ENCODE results near the gene RAB41. TPM values are rescaled to one million over a fixed set of nuclear protein-coding genes. Genes with fewer than 3 reads are reported as not detected.
"Not testable (repeated sequence)": the region's sequence is repeated elsewhere in the genome, so short reads cannot be mapped to it uniquely, and the experiment has no call there.

RAB41 gene
- total RNA-seq, 2 experiments from 2014 or later = not detected

- no peaks in the 10 kb centered on the region for H3K27me3 Mint-ChIP-seq
- no peak overlapping the region for H3K27ac Mint-ChIP-seq
- H3K36me3 Mint-ChIP-seq = peaks cover 1% of the 10 kb centered on the region
- no peaks in the 10 kb centered on the region for H3K9me3 Mint-ChIP-seq
- H3K4me1 Mint-ChIP-seq = no peaks in the 10 kb centered on the region
- no peak overlapping the region for H3K4me3 Mint-ChIP-seq
- no peak for DNase-seq
Observed at GRCh38 chrX:70264784-70265183, 17.2 kb upstream of the RAB41 start.

- DNase-seq = no peak
- no peaks in the 10 kb centered on the region for H3K27me3 Mint-ChIP-seq
- no peaks in the 10 kb centered on the region for H3K9me3 Mint-ChIP-seq
- H3K36me3 Mint-ChIP-seq = peaks cover 1% of the 10 kb centered on the region
- no peak within 1 kb of the TSS for H3K27ac Mint-ChIP-seq
- no peak within 1 kb of the TSS for H3K4me3 Mint-ChIP-seq
- H3K4me1 Mint-ChIP-seq = no peaks in the 10 kb centered on the region
Observed at GRCh38 chrX:70268034-70268433, 13.9 kb upstream of the RAB41 start, which contains the start of gene ARR3. ARR3 (plus strand) TSS chrX:70268334; CDS start chrX:70269386, 1,052 bp downstream.

GRCh38 chrX:70274029-70274428, 7.9 kb upstream of the RAB41 start:
- H3K9me3 Mint-ChIP-seq, H3K4me3 Mint-ChIP-seq, H3K4me1 Mint-ChIP-seq, H3K36me3 Mint-ChIP-seq, DNase-seq, H3K27me3 Mint-ChIP-seq, H3K27ac Mint-ChIP-seq: not testable (repeated sequence)

- DNase-seq = no peak
Observed at GRCh38 chrX:70279081-70279480, 2.9 kb upstream of the RAB41 start.

GRCh38 chrX:70280573-70280972, 1.4 kb upstream of the RAB41 start:
- H3K4me3 Mint-ChIP-seq = no peak overlapping the region
- no peaks in the 10 kb centered on the region for H3K27me3 Mint-ChIP-seq
- no peaks in the 10 kb centered on the region for H3K4me1 Mint-ChIP-seq
- peaks cover 11% of the 10 kb centered on the region for H3K36me3 Mint-ChIP-seq
- DNase-seq = no peak
- H3K27ac Mint-ChIP-seq = no peak overlapping the region
- no peaks in the 10 kb centered on the region for H3K9me3 Mint-ChIP-seq

More at GRCh38 chrX:70279081-70279480, 2.9 kb upstream of the RAB41 start:
- Mint-ChIP-seq H3K4me1 (no peaks in the 10 kb centered on the region), H3K27me3 (no peaks in the 10 kb centered on the region), H3K27ac (no peak overlapping the region), H3K36me3 (peaks cover 11% of the 10 kb centered on the region), H3K9me3 (no peaks in the 10 kb centered on the region), H3K4me3 (no peak overlapping the region)

- Mint-ChIP-seq H3K36me3 (peaks cover 9% of the 10 kb centered on the region), H3K4me3 (peak overlapping the region; percentile 90), H3K4me1 (peaks cover 9% of the 10 kb centered on the region), H3K27ac (peak overlapping the region; percentile 86), H3K27me3 (no peaks in the 10 kb centered on the region), H3K9me3 (no peaks in the 10 kb centered on the region)
- no peak for DNase-seq
Observed at GRCh38 chrX:70289168-70289792, 7.3 kb downstream of the RAB41 start.

GRCh38 chrX:70289793-70290770, 8.1 kb downstream of the RAB41 start, which contains the start of the genes KIF4A and PDZD11:
KIF4A (plus strand) TSS chrX:70290104; CDS start chrX:70290459, 355 bp downstream.
PDZD11 (minus strand) TSS chrX:70289927; CDS start chrX:70289341, 586 bp downstream.
- H3K27me3 Mint-ChIP-seq = no peaks in the 10 kb centered on the region
- DNase-seq = peak; percentile 85
- peak within 1 kb of the TSS; percentile 86 for H3K27ac Mint-ChIP-seq
- peaks cover 9% of the 10 kb centered on the region for H3K4me1 Mint-ChIP-seq
- no peaks in the 10 kb centered on the region for H3K9me3 Mint-ChIP-seq
- peak within 1 kb of the TSS; percentile 90 for H3K4me3 Mint-ChIP-seq
- H3K36me3 Mint-ChIP-seq = peaks cover 9% of the 10 kb centered on the region

- DNase-seq = no peak
- no peak overlapping the region for H3K4me3 Mint-ChIP-seq
- no peaks in the 10 kb centered on the region for H3K9me3 Mint-ChIP-seq
- peaks cover 9% of the 10 kb centered on the region for H3K4me1 Mint-ChIP-seq
- no peaks in the 10 kb centered on the region for H3K27me3 Mint-ChIP-seq
- peaks cover 4% of the 10 kb centered on the region for H3K36me3 Mint-ChIP-seq
- no peak overlapping the region for H3K27ac Mint-ChIP-seq
Observed at GRCh38 chrX:70292788-70293187, 10.8 kb downstream of the RAB41 start.

- DNase-seq = no peak
- no peaks in the 10 kb centered on the region for H3K9me3 Mint-ChIP-seq
- peaks cover 9% of the 10 kb centered on the region for H3K4me1 Mint-ChIP-seq
- peaks cover 4% of the 10 kb centered on the region for H3K36me3 Mint-ChIP-seq
- no peaks in the 10 kb centered on the region for H3K27me3 Mint-ChIP-seq
- H3K27ac Mint-ChIP-seq = no peak overlapping the region
- no peak overlapping the region for H3K4me3 Mint-ChIP-seq
Observed at GRCh38 chrX:70293621-70294020, 11.6 kb downstream of the RAB41 start.

GRCh38 chrX:70301716-70302115, 19.7 kb downstream of the RAB41 start:
- Mint-ChIP-seq H3K36me3 (peaks cover 23% of the 10 kb centered on the region), H3K4me3 (no peak overlapping the region), H3K27ac (no peak overlapping the region), H3K27me3 (no peaks in the 10 kb centered on the region), H3K9me3 (peaks cover 1% of the 10 kb centered on the region), H3K4me1 (no peaks in the 10 kb centered on the region)
- DNase-seq = no peak

GRCh38 chrX:70313503-70313902, 31.5 kb downstream of the RAB41 start:
- no peaks in the 10 kb centered on the region for H3K9me3 Mint-ChIP-seq
- peaks cover 10% of the 10 kb centered on the region for H3K36me3 Mint-ChIP-seq
- H3K27me3 Mint-ChIP-seq = no peaks in the 10 kb centered on the region
- H3K4me1 Mint-ChIP-seq = no peaks in the 10 kb centered on the region
- H3K27ac Mint-ChIP-seq = no peak overlapping the region
- DNase-seq = no peak
- H3K4me3 Mint-ChIP-seq = no peak overlapping the region

GRCh38 chrX:70322784-70323183, 40.8 kb downstream of the RAB41 start:
- Mint-ChIP-seq H3K4me3 (no peak overlapping the region), H3K36me3 (peaks cover 4% of the 10 kb centered on the region), H3K9me3 (no peaks in the 10 kb centered on the region), H3K27ac (no peak overlapping the region), H3K4me1 (no peaks in the 10 kb centered on the region), H3K27me3 (no peaks in the 10 kb centered on the region)
- DNase-seq = no peak

GRCh38 chrX:70323628-70324027, 41.7 kb downstream of the RAB41 start:
- H3K36me3 Mint-ChIP-seq, H3K4me3 Mint-ChIP-seq, H3K27ac Mint-ChIP-seq: not testable (repeated sequence)

GRCh38 chrX:70324326-70324725, 42.4 kb downstream of the RAB41 start:
- H3K4me3 Mint-ChIP-seq = no peak overlapping the region
- DNase-seq = no peak
- H3K4me1 Mint-ChIP-seq = no peaks in the 10 kb centered on the region
- no peaks in the 10 kb centered on the region for H3K27me3 Mint-ChIP-seq
- peaks cover 4% of the 10 kb centered on the region for H3K36me3 Mint-ChIP-seq
- H3K27ac Mint-ChIP-seq = no peak overlapping the region
- H3K9me3 Mint-ChIP-seq = no peaks in the 10 kb centered on the region

More at GRCh38 chrX:70323628-70324027, 41.7 kb downstream of the RAB41 start:
- not testable (repeated sequence) for H3K4me1 Mint-ChIP-seq, H3K9me3 Mint-ChIP-seq, DNase-seq, H3K27me3 Mint-ChIP-seq

- H3K27ac Mint-ChIP-seq = no peak overlapping the region
- DNase-seq = no peak
- H3K27me3 Mint-ChIP-seq = no peaks in the 10 kb centered on the region
- no peak overlapping the region for H3K4me3 Mint-ChIP-seq
- no peaks in the 10 kb centered on the region for H3K9me3 Mint-ChIP-seq
- H3K36me3 Mint-ChIP-seq = peaks cover 20% of the 10 kb centered on the region
- H3K4me1 Mint-ChIP-seq = peaks cover 4% of the 10 kb centered on the region
Observed at GRCh38 chrX:70331161-70331560, 49.2 kb downstream of the RAB41 start.
